Panc1 (cell line): Measurements from ENCODE around the gene SDK1.

Experiments
- CTCF ChIP-seq: fragments of 450-650 bp; IDR thresholded peaks from 2 replicates; pipeline ENCODE4 v1.5.1; 2017; ENCODE audit warnings: mild to moderate bottlenecking
- TF ChIP-seq, protein P1 (sequence below), 2 experiments: IDR thresholded peaks; 2 replicates each; pipeline ENCODE4 v1.6.1; 2011 to 2012; ENCODE audit warnings: low read depth in 2 of 2, control low read depth in 1 of 2, low read length in 1 of 2, mild to moderate bottlenecking in 1 of 2, moderate library complexity in 1 of 2; ENCODE audit not compliant: insufficient read depth in 1 of 2

DNA sequence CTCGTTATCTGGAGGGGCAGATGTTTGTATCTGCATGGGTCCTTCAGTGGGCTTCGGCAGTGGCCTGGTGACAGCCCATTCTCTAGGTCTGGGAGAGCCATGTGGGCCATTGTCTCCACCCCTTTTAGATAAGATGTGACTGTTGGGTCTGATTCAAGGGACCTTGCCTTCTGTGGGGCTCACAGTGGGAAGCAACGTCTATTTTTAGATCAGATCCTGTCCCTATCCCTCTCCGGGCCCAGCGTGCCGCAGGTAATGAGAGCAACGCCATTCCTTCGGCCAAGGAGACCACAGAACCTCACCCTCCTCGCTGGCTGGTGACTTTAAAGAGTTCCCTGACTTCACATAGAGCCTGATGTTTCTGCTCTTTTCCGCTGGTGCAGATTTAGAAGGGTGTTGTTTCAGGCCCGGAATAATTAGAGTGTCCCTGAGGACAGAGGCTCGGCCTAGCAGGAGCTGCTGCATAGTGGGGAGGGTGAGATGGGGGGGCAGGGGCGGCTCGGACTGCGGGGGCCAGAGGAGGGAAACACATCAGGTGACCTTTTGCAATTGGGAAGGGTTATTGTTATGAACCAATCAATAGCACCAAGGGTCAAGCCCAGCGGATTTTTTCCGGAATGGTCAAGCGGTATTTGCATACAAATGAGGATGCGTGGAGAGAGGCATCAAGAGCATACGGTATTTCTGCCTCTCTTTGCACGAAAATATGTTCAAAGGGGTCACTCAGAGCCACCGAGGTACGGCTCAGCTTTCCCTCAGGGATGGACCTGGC is 878.0 kb downstream of the SDK1 start:
- no peak for TF ChIP-seq CTCF
- TF ChIP-seq, protein P1, sequence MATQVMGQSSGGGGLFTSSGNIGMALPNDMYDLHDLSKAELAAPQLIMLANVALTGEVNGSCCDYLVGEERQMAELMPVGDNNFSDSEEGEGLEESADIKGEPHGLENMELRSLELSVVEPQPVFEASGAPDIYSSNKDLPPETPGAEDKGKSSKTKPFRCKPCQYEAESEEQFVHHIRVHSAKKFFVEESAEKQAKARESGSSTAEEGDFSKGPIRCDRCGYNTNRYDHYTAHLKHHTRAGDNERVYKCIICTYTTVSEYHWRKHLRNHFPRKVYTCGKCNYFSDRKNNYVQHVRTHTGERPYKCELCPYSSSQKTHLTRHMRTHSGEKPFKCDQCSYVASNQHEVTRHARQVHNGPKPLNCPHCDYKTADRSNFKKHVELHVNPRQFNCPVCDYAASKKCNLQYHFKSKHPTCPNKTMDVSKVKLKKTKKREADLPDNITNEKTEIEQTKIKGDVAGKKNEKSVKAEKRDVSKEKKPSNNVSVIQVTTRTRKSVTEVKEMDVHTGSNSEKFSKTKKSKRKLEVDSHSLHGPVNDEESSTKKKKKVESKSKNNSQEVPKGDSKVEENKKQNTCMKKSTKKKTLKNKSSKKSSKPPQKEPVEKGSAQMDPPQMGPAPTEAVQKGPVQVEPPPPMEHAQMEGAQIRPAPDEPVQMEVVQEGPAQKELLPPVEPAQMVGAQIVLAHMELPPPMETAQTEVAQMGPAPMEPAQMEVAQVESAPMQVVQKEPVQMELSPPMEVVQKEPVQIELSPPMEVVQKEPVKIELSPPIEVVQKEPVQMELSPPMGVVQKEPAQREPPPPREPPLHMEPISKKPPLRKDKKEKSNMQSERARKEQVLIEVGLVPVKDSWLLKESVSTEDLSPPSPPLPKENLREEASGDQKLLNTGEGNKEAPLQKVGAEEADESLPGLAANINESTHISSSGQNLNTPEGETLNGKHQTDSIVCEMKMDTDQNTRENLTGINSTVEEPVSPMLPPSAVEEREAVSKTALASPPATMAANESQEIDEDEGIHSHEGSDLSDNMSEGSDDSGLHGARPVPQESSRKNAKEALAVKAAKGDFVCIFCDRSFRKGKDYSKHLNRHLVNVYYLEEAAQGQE (IDR thresholded peaks at IDR 0.05; ENCODE audit: insufficient read depth in 1 of 2, low read depth in 2 of 2, low read length in 1 of 2): no peak
